Right renal pelvis (tissue), 4 donors: ENCODE measurements around the gene SDHA. TPM values are rescaled to one million over a fixed set of nuclear protein-coding genes. Genes with fewer than 3 reads are reported as not detected.

Source experiments
- DNase-seq, 4 donors: peaks; one replicate each; pipeline ENCODE4 v3.0.0-alpha.2; 2013; ENCODE audit warnings: low read depth in 4 of 4, low spot score in 3 of 4, missing footprints in 1 of 4
- polyA plus RNA-seq, 4 donors: library from polyadenylated mRNA; unstranded; fragments of 120-200 nt; gene quantifications; one replicate each; pipeline ENCODE4 v1.2.1, GENCODE V29; 2013; ENCODE audit not compliant: insufficient read length in 4 of 4

SDHA gene
- polyA plus RNA-seq, 4 donors, result 131 to 152 (median 142) TPM

- DNase-seq, result no peak
Measured at GRCh38 chr5:185095-186070, 32.7 kb upstream of the SDHA start.

GRCh38 chr5:186091-187041 is 31.8 kb upstream of the SDHA start:
- DNase-seq, result no peak

- no peak for DNase-seq
Measured at GRCh38 chr5:187042-187431, 31.1 kb upstream of the SDHA start.

GRCh38 chr5:187617-188451 is 30.3 kb upstream of the SDHA start:
- DNase-seq, result no peak

DNA sequence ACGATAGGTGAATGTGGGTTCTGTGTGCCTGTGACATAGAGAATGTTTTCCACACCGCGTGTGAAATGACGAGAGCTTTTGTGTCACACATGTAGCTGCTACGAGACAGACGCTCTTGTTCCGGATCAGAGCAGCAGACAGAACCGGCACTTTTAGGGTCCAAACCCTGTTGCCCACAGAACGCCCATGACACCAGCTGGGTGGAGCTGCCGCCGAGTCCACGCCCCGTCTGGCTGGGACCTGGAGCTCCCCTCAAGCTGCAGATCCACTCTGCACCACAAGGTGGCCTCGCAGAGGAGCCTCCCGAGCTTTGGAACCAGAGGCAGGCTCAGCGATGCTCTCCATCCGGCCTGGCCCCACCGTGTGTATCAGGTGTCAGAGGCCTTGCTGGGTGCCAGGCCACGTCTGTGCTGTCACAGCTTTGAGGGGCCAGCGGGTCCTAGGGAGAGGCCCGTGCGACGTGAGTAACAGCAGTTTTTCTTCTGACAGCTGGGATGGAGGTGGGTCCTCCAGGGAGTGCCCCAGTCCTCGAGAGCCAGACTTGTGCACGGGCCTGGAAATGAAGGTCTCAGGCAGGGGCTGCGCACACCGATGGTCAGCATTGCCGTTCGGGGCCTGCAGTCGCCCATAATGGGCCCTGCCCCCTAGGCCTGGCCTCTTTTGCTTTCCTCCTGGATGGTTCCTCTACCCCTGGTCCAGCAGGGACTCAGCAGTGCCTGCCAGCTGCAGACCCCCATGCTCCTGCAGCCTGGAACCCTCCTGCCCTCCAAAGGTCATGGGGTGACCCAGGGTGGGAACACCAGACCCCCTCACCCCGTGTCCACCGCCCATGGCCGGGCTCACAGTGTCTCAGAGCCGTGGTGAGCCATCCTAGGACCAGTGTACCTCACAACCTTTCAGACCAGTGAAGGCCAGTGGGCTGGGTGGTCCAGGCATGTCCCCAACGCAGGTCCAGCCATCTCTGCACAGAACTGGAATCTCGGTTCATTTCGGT is 29.3 kb upstream of the SDHA start:
- peak; percentile 71 to 79 (median 77) for DNase-seq

DNA sequence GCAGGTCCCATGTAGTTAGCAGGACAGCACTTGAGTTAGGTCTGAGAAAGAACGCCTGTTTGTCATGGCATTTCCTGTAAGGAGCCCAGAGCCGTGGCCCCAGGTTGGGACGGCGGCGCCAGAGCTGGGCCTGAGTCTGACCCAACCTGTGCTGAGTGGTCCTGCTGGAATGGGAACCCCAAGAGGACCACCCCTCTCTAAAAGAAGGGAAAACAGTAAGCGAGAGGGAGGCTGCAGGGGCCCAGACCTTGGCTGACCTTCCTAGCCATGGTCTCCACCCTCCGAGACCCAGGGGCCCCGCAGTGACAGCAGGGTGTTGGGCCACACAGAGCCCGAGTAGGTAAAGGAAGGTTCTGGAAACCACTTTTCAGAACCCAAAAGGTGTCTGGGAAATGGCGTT is 28.6 kb upstream of the SDHA start:
- DNase-seq, result no peak

DNA sequence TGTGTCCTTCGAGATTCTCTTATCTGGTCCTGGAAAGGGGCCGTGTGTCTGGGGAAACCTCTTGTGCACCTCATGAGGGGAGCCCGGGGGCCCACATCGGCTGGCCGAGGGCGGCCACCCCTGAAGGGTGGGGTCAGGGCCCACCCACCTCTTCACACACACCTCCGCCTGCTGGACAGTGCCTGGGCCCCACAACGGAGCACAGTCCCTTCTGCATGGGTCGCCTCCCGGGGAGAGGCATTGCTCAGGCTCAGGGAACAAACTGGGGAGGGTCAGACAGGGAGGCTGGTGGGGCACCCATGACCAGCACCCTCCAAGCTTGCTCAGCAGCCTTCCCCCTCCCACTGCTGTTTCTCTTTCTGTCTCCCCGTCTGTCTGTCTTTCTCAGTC is 28.1 kb upstream of the SDHA start:
- no peak for DNase-seq

GRCh38 chr5:190366-191035 is 27.6 kb upstream of the SDHA start:
- DNase-seq, result no peak

DNA sequence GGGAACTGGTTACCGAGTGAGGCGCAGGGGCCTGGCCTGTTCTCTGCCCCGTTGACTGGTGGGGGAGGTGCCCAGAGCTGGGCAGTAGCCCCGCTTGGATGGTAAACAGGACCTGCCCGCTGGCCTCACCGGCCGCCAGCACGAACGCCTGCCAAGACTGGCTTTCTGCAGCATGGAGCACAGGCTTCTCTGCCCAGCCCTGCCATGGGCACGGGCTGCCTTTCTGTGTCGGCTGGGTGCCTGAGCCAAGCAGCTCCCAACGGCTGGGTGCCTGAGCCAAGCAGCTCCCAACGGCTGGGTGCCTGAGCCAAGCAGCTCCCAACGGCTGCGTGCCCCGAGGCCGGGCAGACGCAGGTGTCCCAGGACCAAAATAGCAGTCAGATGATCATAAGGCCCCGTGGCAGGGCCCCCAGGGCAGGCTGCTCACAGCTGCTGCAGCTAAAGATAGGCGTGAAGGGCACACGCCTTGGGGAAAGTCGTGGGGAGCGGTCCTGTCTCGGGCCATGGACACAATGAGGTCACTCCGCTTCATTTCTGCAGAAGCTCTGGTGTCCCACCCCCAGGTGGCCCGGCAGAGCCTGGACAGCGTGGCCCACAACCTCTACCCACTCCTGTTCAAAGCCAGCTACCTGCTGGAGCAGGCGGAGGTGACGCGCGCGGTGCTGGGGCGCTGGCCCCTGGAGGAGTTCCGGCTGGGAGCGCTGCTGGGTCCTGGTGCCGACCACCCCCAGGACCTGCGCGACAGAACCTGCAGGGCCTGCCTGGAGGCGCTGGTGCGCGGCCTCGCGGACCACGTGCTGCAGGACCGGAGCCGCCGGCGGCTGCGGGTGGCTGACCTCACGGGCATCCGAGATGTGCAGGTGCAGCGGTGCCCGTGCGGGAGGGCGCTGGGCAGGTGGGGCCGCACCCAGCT is 26.8 kb upstream of the SDHA start, which contains the start of gene LRRC14B:
TSS of gene LRRC14B (plus strand) at position 460 of the 913 bp plus-strand sequence. CDS start at position 504, 44 bp downstream.
- DNase-seq, result peak in 1 of 4 donors; percentile 33

DNA sequence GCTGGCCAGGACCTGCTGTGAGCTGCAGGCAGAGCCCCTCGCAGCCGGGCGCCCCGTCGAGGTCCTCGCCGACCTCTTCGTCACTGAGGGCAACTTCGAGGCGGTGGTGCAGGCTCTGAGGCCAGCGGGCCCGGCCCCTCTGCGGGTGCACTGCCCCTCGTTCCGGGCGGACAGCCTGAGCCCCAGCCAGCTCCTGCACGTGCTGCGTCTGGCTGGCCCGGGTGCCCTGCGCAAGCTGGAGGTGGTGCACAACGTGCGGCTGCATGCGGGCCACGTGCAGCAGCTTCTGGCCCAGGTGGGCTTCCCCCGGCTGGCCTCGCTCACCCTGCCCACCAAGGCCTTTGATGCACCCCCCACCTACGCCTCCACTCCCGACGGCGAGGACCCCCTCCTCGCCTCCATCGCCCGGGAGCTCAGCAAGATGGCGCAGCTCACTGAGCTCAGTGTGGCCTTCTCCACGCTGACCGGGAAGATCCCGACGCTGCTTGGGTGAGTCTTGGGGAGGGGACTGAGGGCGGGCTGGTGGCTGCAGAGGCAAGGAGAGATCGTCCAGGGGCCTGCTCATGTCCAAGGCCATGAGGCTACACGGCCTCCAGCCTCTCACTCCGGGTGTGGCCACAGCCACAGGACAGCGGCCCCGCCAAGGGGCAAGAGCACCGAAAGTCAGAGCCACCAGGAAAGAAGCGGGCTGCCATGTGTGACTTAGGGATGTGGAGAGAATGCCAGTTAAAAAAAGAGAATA is 26.0 kb upstream of the SDHA start:
- DNase-seq, result no peak

- DNase-seq, result no peak
Measured at GRCh38 chr5:192691-192969, 25.5 kb upstream of the SDHA start.

- no peak for DNase-seq
Measured at GRCh38 chr5:192970-193831, 24.9 kb upstream of the SDHA start.

DNA sequence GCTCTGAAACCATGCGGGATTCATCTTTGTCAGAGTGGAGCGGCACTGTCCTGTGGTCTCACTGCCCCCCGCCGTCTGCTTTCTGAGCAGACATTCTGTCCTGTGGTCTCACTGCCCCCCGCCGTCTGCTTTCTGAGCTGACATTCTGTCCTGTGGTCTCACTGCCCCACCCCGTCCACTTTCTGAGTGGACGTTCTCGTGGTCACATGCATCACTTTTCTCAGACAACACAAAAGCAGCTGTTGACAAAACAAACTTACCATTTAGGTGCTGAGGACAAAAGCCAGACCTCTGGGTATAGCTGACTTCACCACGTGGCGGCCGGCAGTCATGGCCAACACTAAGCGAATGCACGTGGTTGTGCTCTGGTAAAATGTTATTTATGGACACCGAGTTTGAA is 24.0 kb upstream of the SDHA start:
- DNase-seq, result no peak

DNA sequence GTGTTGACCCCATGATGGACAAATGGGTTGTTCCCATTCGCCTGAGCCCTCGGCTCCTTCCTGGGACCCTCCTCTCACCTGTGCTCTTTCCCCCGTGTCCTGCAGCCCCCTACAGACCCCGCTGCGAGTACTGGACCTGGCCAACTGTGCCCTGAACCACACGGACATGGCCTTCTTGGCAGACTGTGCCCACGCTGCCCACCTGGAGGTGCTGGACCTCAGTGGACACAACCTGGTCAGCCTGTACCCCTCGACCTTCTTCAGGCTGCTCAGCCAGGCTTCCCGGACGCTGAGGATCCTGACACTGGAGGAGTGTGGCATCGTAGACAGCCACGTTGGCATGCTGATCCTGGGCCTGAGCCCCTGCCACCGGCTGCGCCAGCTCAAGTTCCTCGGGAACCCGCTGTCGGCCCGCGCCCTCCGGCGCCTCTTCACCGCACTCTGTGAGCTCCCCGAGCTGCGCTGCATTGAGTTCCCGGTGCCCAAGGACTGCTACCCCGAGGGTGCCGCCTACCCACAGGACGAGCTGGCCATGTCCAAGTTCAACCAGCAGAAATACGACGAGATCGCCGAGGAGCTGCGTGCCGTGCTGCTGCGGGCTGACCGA is 23.4 kb upstream of the SDHA start:
- no peak for DNase-seq

GRCh38 chr5:195401-196160 is 22.5 kb upstream of the SDHA start:
- no peak for DNase-seq
